Gastroesophageal sphincter (tissue), 3 donors: ENCODE data around the gene SLC25A31.

Source experiments
- CTCF ChIP-seq, 4 experiments: fragments of 200-600 bp in 2 of 4; fragments of 450-650 bp in 2 of 4; sonication (generic) in 1 of 4; IDR thresholded peaks; one replicate each; pipeline ENCODE4 v1.5.1; 2017 to 2019; ENCODE audit warnings: antibody characterized with exemption in 4 of 4, mild to moderate bottlenecking in 2 of 4, moderate library complexity in 2 of 4
- EP300 ChIP-seq: sonication (generic); formaldehyde crosslinking; IDR thresholded peaks from one replicate; pipeline ENCODE4 v1.6.1; 2017; ENCODE audit warnings: antibody characterized with exemption, mild to moderate bottlenecking
- POLR2A ChIP-seq, 2 donors: fragments of 450-650 bp; IDR thresholded peaks; one replicate each; pipeline ENCODE4 v1.6.1; 2017; ENCODE audit warnings: antibody characterized with exemption in 2 of 2, mild to moderate bottlenecking in 2 of 2, moderate library complexity in 1 of 2

GRCh38 chr4:127685292-127685691, 44.9 kb upstream of the SLC25A31 start:
- TF ChIP-seq CTCF (IDR thresholded peaks at IDR 0.05) (no peak), POLR2A (IDR thresholded peaks at IDR 0.05) (no peak), EP300 (no peak)
